NT2/D1 (cell line): ENCODE results near the gene TSPEAR.

Source experiments
- DNase-seq: peaks from one replicate; pipeline ENCODE4 v3.0.0-alpha.2; 2011; ENCODE audit warnings: low read depth, low spot score
- H3K27me3 ChIP-seq: 2 replicates; pipeline ENCODE4 v1.6.0; 2011; ENCODE audit warnings: mild to moderate bottlenecking; ENCODE audit not compliant: insufficient read length, insufficient read depth
- H3K36me3 ChIP-seq: 2 replicates; pipeline ENCODE4 v1.6.1; 2011; ENCODE audit warnings: mild to moderate bottlenecking, low read length, mixed read lengths; ENCODE audit not compliant: insufficient read depth, insufficient read length
- H3K4me1 ChIP-seq: 2 replicates; pipeline ENCODE4 v1.5.1; 2011; ENCODE audit not compliant: insufficient read depth, insufficient read length
- H3K4me3 ChIP-seq: 2 replicates; pipeline ENCODE4 v1.5.1; 2011; ENCODE audit warnings: low read depth; ENCODE audit not compliant: insufficient read length
- H3K9ac ChIP-seq: 2 replicates; pipeline ENCODE4 v1.6.0; 2011; ENCODE audit warnings: low read depth; ENCODE audit not compliant: insufficient read length
- H3K9me3 ChIP-seq: 2 replicates; pipeline ENCODE4 v1.5.1; 2011; ENCODE audit warnings: mild to moderate bottlenecking, low read length; ENCODE audit not compliant: insufficient read depth
- SUZ12 ChIP-seq: IDR thresholded peaks from 2 replicates; pipeline ENCODE4 v1.6.1; 2011; ENCODE audit not compliant: insufficient read length, insufficient read depth; ENCODE audit errors: extremely low read depth
- YY1 ChIP-seq: IDR thresholded peaks from 2 replicates; pipeline ENCODE4 v1.6.1; 2011; ENCODE audit not compliant: insufficient read length, insufficient read depth
- ZNF274 ChIP-seq: IDR thresholded peaks from 2 replicates; pipeline ENCODE4 v1.6.1; 2011; ENCODE audit warnings: mild to moderate bottlenecking, low read depth, low read length

Gene TSPEAR

GRCh38 chr21:44492567-44493385 is 218.6 kb downstream of the TSPEAR start:
- Histone ChIP-seq H3K36me3 (no peaks in the 10 kb centered on the region), H3K4me1 (peaks cover 8% of the 10 kb centered on the region), H3K27me3 (no peaks in the 10 kb centered on the region), H3K4me3 (no peak overlapping the region), H3K9ac (no peak overlapping the region), H3K9me3 (peaks cover 67% of the 10 kb centered on the region)
- no peak for DNase-seq
- TF ChIP-seq SUZ12: no peak
- TF ChIP-seq YY1: no peak
- no peak for TF ChIP-seq ZNF274

GRCh38 chr21:44490816-44491215 is 220.6 kb downstream of the TSPEAR start:
- no peaks in the 10 kb centered on the region for H3K4me1 ChIP-seq
- no peaks in the 10 kb centered on the region for H3K27me3 ChIP-seq
- no peak overlapping the region for H3K9ac ChIP-seq
- H3K36me3 ChIP-seq: no peaks in the 10 kb centered on the region
- no peak overlapping the region for H3K4me3 ChIP-seq
- DNase-seq: no peak
- H3K9me3 ChIP-seq: peaks cover 69% of the 10 kb centered on the region
- no peak for TF ChIP-seq SUZ12
- no peak for TF ChIP-seq YY1
- TF ChIP-seq ZNF274: no peak

- Histone ChIP-seq H3K9me3 (peaks cover 69% of the 10 kb centered on the region), H3K36me3 (no peaks in the 10 kb centered on the region), H3K9ac (no peak overlapping the region), H3K4me1 (no peaks in the 10 kb centered on the region), H3K4me3 (no peak overlapping the region), H3K27me3 (no peaks in the 10 kb centered on the region)
- TF ChIP-seq ZNF274 (no peak), YY1 (no peak), SUZ12 (no peak)
- no peak for DNase-seq
Measured at GRCh38 chr21:44490405-44490804, 221.0 kb downstream of the TSPEAR start.

- no peak for DNase-seq
- Histone ChIP-seq H3K27me3 (no peaks in the 10 kb centered on the region), H3K9me3 (peaks cover 69% of the 10 kb centered on the region), H3K9ac (no peak overlapping the region), H3K4me1 (no peaks in the 10 kb centered on the region), H3K4me3 (no peak overlapping the region), H3K36me3 (no peaks in the 10 kb centered on the region)
- TF ChIP-seq YY1: no peak
- no peak for TF ChIP-seq SUZ12
- no peak for TF ChIP-seq ZNF274
Measured at GRCh38 chr21:44489962-44490361, 221.4 kb downstream of the TSPEAR start.

- no peak for TF ChIP-seq ZNF274
- TF ChIP-seq SUZ12: no peak
- no peak for TF ChIP-seq YY1
- Histone ChIP-seq H3K4me1 (no peaks in the 10 kb centered on the region), H3K36me3 (no peaks in the 10 kb centered on the region), H3K27me3 (no peaks in the 10 kb centered on the region), H3K4me3 (no peak overlapping the region), H3K9me3 (peaks cover 49% of the 10 kb centered on the region), H3K9ac (no peak overlapping the region)
- DNase-seq: peak; percentile 55
Measured at GRCh38 chr21:44487831-44488230, 223.5 kb downstream of the TSPEAR start.

- no peak for TF ChIP-seq ZNF274
- no peak for TF ChIP-seq SUZ12
- no peak for TF ChIP-seq YY1
- H3K9me3 ChIP-seq: peaks cover 34% of the 10 kb centered on the region
- no peak overlapping the region for H3K4me3 ChIP-seq
- DNase-seq: no peak
- H3K27me3 ChIP-seq: no peaks in the 10 kb centered on the region
- H3K4me1 ChIP-seq: no peaks in the 10 kb centered on the region
- no peak overlapping the region for H3K9ac ChIP-seq
- no peaks in the 10 kb centered on the region for H3K36me3 ChIP-seq
Measured at GRCh38 chr21:44486302-44486701, 225.1 kb downstream of the TSPEAR start.

GRCh38 chr21:44485796-44486195 is 225.6 kb downstream of the TSPEAR start:
- Histone ChIP-seq H3K27me3 (no peaks in the 10 kb centered on the region), H3K4me1 (no peaks in the 10 kb centered on the region), H3K4me3 (no peak overlapping the region), H3K9me3 (peaks cover 29% of the 10 kb centered on the region), H3K9ac (no peak overlapping the region), H3K36me3 (no peaks in the 10 kb centered on the region)
- no peak for DNase-seq
- no peak for TF ChIP-seq SUZ12
